A375 (cell line): ENCODE measurements around the gene ABCC11. TPM values are rescaled to one million over a fixed set of nuclear protein-coding genes. Genes with fewer than 3 reads are reported as not detected.

Experiments
- total RNA-seq: library from RNA; depleted of rRNA; stranded (reverse); fragments of >200 nt; shearing (Covaris generic); gene quantifications from 2 replicates; pipeline ENCODE4 v1.2.3, GENCODE V29; 2014; rRNA removed

The ABCC11 gene
- 0.27 TPM in 1 of 2 replicates, not detected in the other for total RNA-seq

GRCh38 chr16:48247311-48247710 lies at the start of gene ABCC11:
ABCC11 (minus strand) TSS chr16:48247539; CDS start chr16:48231921, 15,618 bp downstream.

GRCh38 chr16:48244080-48244862 lies 3.1 kb downstream of the ABCC11 start, which contains the start of gene LONP2:
LONP2 (plus strand) TSS chr16:48244300; CDS start chr16:48244389, 89 bp downstream.

GRCh38 chr16:48155926-48156789 lies 91.2 kb downstream of the ABCC11 start, which contains the start of gene ABCC12:
ABCC12 (minus strand) TSS chr16:48155993; CDS start chr16:48146424, 9,569 bp downstream.

Other genes starting within 250 kb of the ABCC11 start
- 0.11 TPM in 1 of 2 replicates, not detected in the other for gene ABCC12, start 91.5 kb downstream of the ABCC11 start, total RNA-seq
- gene LONP2, start 3.2 kb downstream of the ABCC11 start, total RNA-seq, result 46.4 and 57.6 TPM in 2 replicates
- gene SIAH1, start 137.9 kb upstream of the ABCC11 start, total RNA-seq, result 23.6 and 25.7 TPM in 2 replicates